ENCODE data around the gene KCNC2. TPM values are rescaled to one million over a fixed set of nuclear protein-coding genes. Genes with fewer than 3 reads are reported as not detected.

KCNC2 gene
- polyA plus RNA-seq, 4 donors, result 0.12 TPM; not detected in 2

- Histone ChIP-seq H3K9me3 (ENCODE audit: control insufficient read depth in 2 of 2, insufficient read depth in 1 of 2, low read depth in 1 of 2, low read length in 1 of 2) (no peaks in the 10 kb centered on the region), H3K27ac (ENCODE audit: low read depth in 1 of 3, low read length in 2 of 3) (no peak overlapping the region), H3K4me1 (ENCODE audit: control insufficient read depth in 3 of 3, insufficient read depth in 2 of 3, low read depth in 1 of 3, low read length in 2 of 3) (peaks cover 0 to 12% (median 0%) of the 10 kb centered on the region in 3 donors), H3K36me3 (ENCODE audit: control insufficient read depth in 3 of 3, insufficient read depth in 2 of 3, low read depth in 1 of 3, low read length in 3 of 3) (no peaks in the 10 kb centered on the region), H3K27me3 (ENCODE audit: control insufficient read depth in 3 of 3, insufficient read depth in 3 of 3, low read length in 3 of 3) (no peaks in the 10 kb centered on the region), H3K4me3 (ENCODE audit: low read depth in 1 of 3, low read length in 3 of 3) (no peak overlapping the region)
- FAIRE-seq (no peak), DNase-seq (no peak)
- 78 to 84% (median 80%) methylated on average over 5 of the region's 5 CpGs for WGBS, 3 donors
Observed at GRCh38 chr12:75116646-75117198, 92.9 kb downstream of the KCNC2 start.

GRCh38 chr12:75115748-75116147 lies 93.9 kb downstream of the KCNC2 start:
- Histone ChIP-seq H3K4me1 (ENCODE audit: control insufficient read depth in 3 of 3, insufficient read depth in 2 of 3, low read depth in 1 of 3, low read length in 2 of 3) (peaks cover 0 to 6% (median 0%) of the 10 kb centered on the region in 3 donors), H3K27ac (ENCODE audit: low read depth in 1 of 3, low read length in 2 of 3) (no peak overlapping the region), H3K36me3 (ENCODE audit: control insufficient read depth in 3 of 3, insufficient read depth in 2 of 3, low read depth in 1 of 3, low read length in 3 of 3) (no peaks in the 10 kb centered on the region), H3K27me3 (ENCODE audit: control insufficient read depth in 3 of 3, insufficient read depth in 3 of 3, low read length in 3 of 3) (no peaks in the 10 kb centered on the region), H3K9me3 (ENCODE audit: control insufficient read depth in 2 of 2, insufficient read depth in 1 of 2, low read depth in 1 of 2, low read length in 1 of 2) (no peaks in the 10 kb centered on the region), H3K4me3 (ENCODE audit: low read depth in 1 of 3, low read length in 3 of 3) (no peak overlapping the region)
- DNase-seq (no peak), FAIRE-seq (no peak)
- WGBS, 3 donors, result 93 to 95% (median 94%) methylated on average over 2 of the region's 2 CpGs

GRCh38 chr12:75103822-75104221 lies 105.8 kb downstream of the KCNC2 start:
- DNase-seq, result no peak
- Histone ChIP-seq H3K27me3 (ENCODE audit: control insufficient read depth in 3 of 3, insufficient read depth in 3 of 3, low read length in 3 of 3) (no peaks in the 10 kb centered on the region), H3K9me3 (ENCODE audit: control insufficient read depth in 2 of 2, insufficient read depth in 1 of 2, low read depth in 1 of 2, low read length in 1 of 2) (no peaks in the 10 kb centered on the region), H3K4me3 (ENCODE audit: low read depth in 1 of 3, low read length in 3 of 3) (no peak overlapping the region), H3K4me1 (ENCODE audit: control insufficient read depth in 3 of 3, insufficient read depth in 2 of 3, low read depth in 1 of 3, low read length in 2 of 3) (no peaks in the 10 kb centered on the region), H3K36me3 (ENCODE audit: control insufficient read depth in 3 of 3, insufficient read depth in 2 of 3, low read depth in 1 of 3, low read length in 3 of 3) (no peaks in the 10 kb centered on the region), H3K27ac (ENCODE audit: low read depth in 1 of 3, low read length in 2 of 3) (no peak overlapping the region)
- WGBS, 3 donors, result 93 to 94% (median 94%) methylated on average over 6 of the region's 6 CpGs
- no peak for FAIRE-seq

- Histone ChIP-seq H3K36me3 (ENCODE audit: control insufficient read depth in 3 of 3, insufficient read depth in 2 of 3, low read depth in 1 of 3, low read length in 3 of 3) (no peaks in the 10 kb centered on the region), H3K4me1 (ENCODE audit: control insufficient read depth in 3 of 3, insufficient read depth in 2 of 3, low read depth in 1 of 3, low read length in 2 of 3) (no peaks in the 10 kb centered on the region), H3K27ac (ENCODE audit: low read depth in 1 of 3, low read length in 2 of 3) (no peak overlapping the region), H3K4me3 (ENCODE audit: low read depth in 1 of 3, low read length in 3 of 3) (no peak overlapping the region), H3K27me3 (ENCODE audit: control insufficient read depth in 3 of 3, insufficient read depth in 3 of 3, low read length in 3 of 3) (no peaks in the 10 kb centered on the region), H3K9me3 (ENCODE audit: control insufficient read depth in 2 of 2, insufficient read depth in 1 of 2, low read depth in 1 of 2, low read length in 1 of 2) (no peaks in the 10 kb centered on the region)
- 75 to 95% (median 92%) methylated on average over 3 of the region's 3 CpGs for WGBS, 3 donors
- DNase-seq (no peak), FAIRE-seq (no peak)
Observed at GRCh38 chr12:75101781-75102180, 107.9 kb downstream of the KCNC2 start.

- FAIRE-seq, result no peak
Observed at GRCh38 chr12:75099210-75099609, 110.4 kb downstream of the KCNC2 start.

GRCh38 chr12:75097003-75097402 lies 112.6 kb downstream of the KCNC2 start:
- no peaks in the 10 kb centered on the region for H3K9me3 ChIP-seq (ENCODE audit: control insufficient read depth in 2 of 2, insufficient read depth in 1 of 2, low read depth in 1 of 2, low read length in 1 of 2)
- DNase-seq (no peak), FAIRE-seq (no peak)
- no peaks in the 10 kb centered on the region for H3K27me3 ChIP-seq (ENCODE audit: control insufficient read depth in 3 of 3, insufficient read depth in 3 of 3, low read length in 3 of 3)
- no peak overlapping the region for H3K4me3 ChIP-seq (ENCODE audit: low read depth in 1 of 3, low read length in 3 of 3)
- H3K4me1 ChIP-seq (ENCODE audit: control insufficient read depth in 3 of 3, insufficient read depth in 2 of 3, low read depth in 1 of 3, low read length in 2 of 3), result no peaks in the 10 kb centered on the region
- H3K27ac ChIP-seq (ENCODE audit: low read depth in 1 of 3, low read length in 2 of 3), result no peak overlapping the region
- no peaks in the 10 kb centered on the region for H3K36me3 ChIP-seq (ENCODE audit: control insufficient read depth in 3 of 3, insufficient read depth in 2 of 3, low read depth in 1 of 3, low read length in 3 of 3)

More at GRCh38 chr12:75099210-75099609, 110.4 kb downstream of the KCNC2 start:
- no peak overlapping the region for H3K27ac ChIP-seq (ENCODE audit: low read depth in 1 of 3, low read length in 2 of 3)
- H3K27me3 ChIP-seq (ENCODE audit: control insufficient read depth in 3 of 3, insufficient read depth in 3 of 3, low read length in 3 of 3), result no peaks in the 10 kb centered on the region
- H3K9me3 ChIP-seq (ENCODE audit: control insufficient read depth in 2 of 2, insufficient read depth in 1 of 2, low read depth in 1 of 2, low read length in 1 of 2), result no peaks in the 10 kb centered on the region
- no peak overlapping the region for H3K4me3 ChIP-seq (ENCODE audit: low read depth in 1 of 3, low read length in 3 of 3)
- H3K4me1 ChIP-seq (ENCODE audit: control insufficient read depth in 3 of 3, insufficient read depth in 2 of 3, low read depth in 1 of 3, low read length in 2 of 3), result no peaks in the 10 kb centered on the region
- no peaks in the 10 kb centered on the region for H3K36me3 ChIP-seq (ENCODE audit: control insufficient read depth in 3 of 3, insufficient read depth in 2 of 3, low read depth in 1 of 3, low read length in 3 of 3)
- no peak for DNase-seq

- DNase-seq (peak in 1 of 2 donors; percentile 36), FAIRE-seq (no peak)
- Histone ChIP-seq H3K36me3 (ENCODE audit: control insufficient read depth in 3 of 3, insufficient read depth in 2 of 3, low read depth in 1 of 3, low read length in 3 of 3) (no peaks in the 10 kb centered on the region), H3K4me3 (ENCODE audit: low read depth in 1 of 3, low read length in 3 of 3) (no peak overlapping the region), H3K27me3 (ENCODE audit: control insufficient read depth in 3 of 3, insufficient read depth in 3 of 3, low read length in 3 of 3) (no peaks in the 10 kb centered on the region), H3K9me3 (ENCODE audit: control insufficient read depth in 2 of 2, insufficient read depth in 1 of 2, low read depth in 1 of 2, low read length in 1 of 2) (no peaks in the 10 kb centered on the region), H3K4me1 (ENCODE audit: control insufficient read depth in 3 of 3, insufficient read depth in 2 of 3, low read depth in 1 of 3, low read length in 2 of 3) (no peaks in the 10 kb centered on the region), H3K27ac (ENCODE audit: low read depth in 1 of 3, low read length in 2 of 3) (no peak overlapping the region)
- WGBS, 3 donors, result 20 to 41% (median 30%) methylated on average over 1 of the region's 1 CpG
Observed at GRCh38 chr12:75087654-75088053, 122.0 kb downstream of the KCNC2 start.

GRCh38 chr12:75086091-75087038 lies 123.3 kb downstream of the KCNC2 start:
- 59 to 72% (median 71%) methylated on average over 2 of the region's 2 CpGs for WGBS, 3 donors
- no peaks in the 10 kb centered on the region for H3K9me3 ChIP-seq (ENCODE audit: control insufficient read depth in 2 of 2, insufficient read depth in 1 of 2, low read depth in 1 of 2, low read length in 1 of 2)
- H3K4me3 ChIP-seq (ENCODE audit: low read depth in 1 of 3, low read length in 3 of 3), result no peak overlapping the region
- no peaks in the 10 kb centered on the region for H3K4me1 ChIP-seq (ENCODE audit: control insufficient read depth in 3 of 3, insufficient read depth in 2 of 3, low read depth in 1 of 3, low read length in 2 of 3)
- FAIRE-seq (no peak), DNase-seq (no peak)
- no peaks in the 10 kb centered on the region for H3K36me3 ChIP-seq (ENCODE audit: control insufficient read depth in 3 of 3, insufficient read depth in 2 of 3, low read depth in 1 of 3, low read length in 3 of 3)
- no peak overlapping the region for H3K27ac ChIP-seq (ENCODE audit: low read depth in 1 of 3, low read length in 2 of 3)
- H3K27me3 ChIP-seq (ENCODE audit: control insufficient read depth in 3 of 3, insufficient read depth in 3 of 3, low read length in 3 of 3), result no peaks in the 10 kb centered on the region

All from small intestine (tissue), 7 donors.